Mucosa of descending colon (tissue), 3 donors: ENCODE data around the gene SLC16A4. TPM values are rescaled to one million over a fixed set of nuclear protein-coding genes. Genes with fewer than 3 reads are reported as not detected.
"Not testable (repeated sequence)": the region's sequence is repeated elsewhere in the genome, so short reads cannot be mapped to it uniquely, and the experiment has no call there.

Experiments
- ATAC-seq: fragments of 200-7000 bp; cut with Tn5 transposase; one replicate; pipeline ENCODE4 v1.9.1; 2020; ENCODE audit warnings: mild to moderate bottlenecking, moderate library complexity
- DNase-seq, 3 donors: peaks; one replicate each; pipeline ENCODE4 v3.0.0-alpha.2; 2020
- H3K36me3 ChIP-seq: fragments of 200-600 bp; one replicate; pipeline ENCODE4 v1.8.0; 2021; ENCODE audit warnings: low read depth, mild to moderate bottlenecking
- H3K4me1 ChIP-seq: fragments of 200-600 bp; one replicate; pipeline ENCODE4 v1.8.0; 2021; ENCODE audit warnings: low read depth, mild to moderate bottlenecking
- H3K4me3 ChIP-seq: fragments of 200-600 bp; one replicate; pipeline ENCODE4 v1.8.0; 2021; ENCODE audit warnings: mild to moderate bottlenecking
- H3K9me3 ChIP-seq: fragments of 200-600 bp; one replicate; pipeline ENCODE4 v1.8.0; 2021; ENCODE audit warnings: mild to moderate bottlenecking
- intact Hi-C, 2 donors: fragments of 100-400 bp; cut with DNase I in 1 of 2; cut with micrococcal nuclease in 1 of 2; formaldehyde crosslinking; loops; one replicate each; pipeline versions ENCODE4 v1.11.0 to v1.11.1; 2022; cut with DNase I, micrococcal nuclease
- long read RNA-seq, 2 donors: library from polyadenylated mRNA; unstranded; transcript quantifications; one replicate each; pipeline ENCODE4 v2.0.0, GENCODE V29; 2019 to 2021
- total RNA-seq, 3 donors: library from RNA; stranded (reverse); fragmentation: NEBNext Ultra II Directional in 2 of 3; extraction: Animal tissue kit (Norgen Biotek cat#: 25700) in 2 of 3; gene quantifications; one replicate each; pipeline versions ENCODE4 v1.2.1 to v1.2.4, GENCODE V29; 2021 to 2023
- TF ChIP-seq, protein P1 (sequence below): fragments of 200-600 bp; IDR thresholded peaks from one replicate; pipeline ENCODE4 v1.8.0; 2022; ENCODE audit warnings: antibody characterized with exemption, mild to moderate bottlenecking
- donor health status: DM: no; HTN: no; CAD: no; lungs with moderate emphysema.
- donor health status: DM: no; HTN: no; CAD: no.
- donor health status: DM: no; HTN: yes; CAD: no.

The SLC16A4 gene
- total RNA-seq: 1 to 10 TPM in 2 of 3 donors, under 1 TPM in 1; 0.67 to 4.4 (median 1.8) TPM
- long read RNA-seq, donor 1: 0 reads
- long read RNA-seq, donor 2, partial matches to known transcripts: 1 of 2 reads
- long read RNA-seq, donor 2, other reads (novel, unspliced or antisense): 0 of 2 reads

DNA sequence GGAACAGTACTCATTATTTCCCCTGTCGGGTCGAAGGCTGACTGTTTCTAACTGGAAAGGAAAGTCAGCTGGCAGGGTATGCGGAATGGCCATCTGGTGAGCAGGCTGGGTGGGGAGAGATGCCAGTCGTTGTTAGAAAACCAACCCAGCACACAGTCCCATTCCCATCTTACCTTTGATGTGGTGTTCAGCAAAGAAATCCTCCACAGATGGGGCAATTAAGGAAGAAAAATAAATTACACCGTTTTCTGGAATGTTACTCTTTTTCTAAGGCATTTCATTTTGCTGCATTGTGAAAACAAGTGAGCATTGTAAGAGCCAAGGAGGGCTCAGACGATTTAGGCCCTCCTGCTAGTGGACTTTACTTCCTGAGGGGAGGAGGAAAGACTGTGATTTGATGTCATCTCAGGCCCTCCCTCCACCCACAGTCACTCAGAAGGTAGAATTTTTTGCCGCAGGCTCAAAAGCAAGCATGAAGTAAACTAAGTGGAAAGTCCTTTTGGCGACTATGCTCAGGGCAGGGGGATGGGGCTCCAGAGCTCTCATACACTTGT is at the start of gene SLC16A4:
Gene SLC16A4 (minus strand): TSS at position 335 of the 554 bp plus-strand sequence. CDS start 1,703 bp downstream, outside the sequence.
- Histone ChIP-seq H3K4me3 (no peak within 1 kb of the TSS), H3K4me1 (peaks cover 15% of the 10 kb centered on the region), H3K36me3 (no peaks in the 10 kb centered on the region), H3K9me3 (no peaks in the 10 kb centered on the region)
- DNase-seq (no peak), ATAC-seq (peak; percentile 11)
- intact Hi-C loops: no loop called here
- TF ChIP-seq, protein P1, sequence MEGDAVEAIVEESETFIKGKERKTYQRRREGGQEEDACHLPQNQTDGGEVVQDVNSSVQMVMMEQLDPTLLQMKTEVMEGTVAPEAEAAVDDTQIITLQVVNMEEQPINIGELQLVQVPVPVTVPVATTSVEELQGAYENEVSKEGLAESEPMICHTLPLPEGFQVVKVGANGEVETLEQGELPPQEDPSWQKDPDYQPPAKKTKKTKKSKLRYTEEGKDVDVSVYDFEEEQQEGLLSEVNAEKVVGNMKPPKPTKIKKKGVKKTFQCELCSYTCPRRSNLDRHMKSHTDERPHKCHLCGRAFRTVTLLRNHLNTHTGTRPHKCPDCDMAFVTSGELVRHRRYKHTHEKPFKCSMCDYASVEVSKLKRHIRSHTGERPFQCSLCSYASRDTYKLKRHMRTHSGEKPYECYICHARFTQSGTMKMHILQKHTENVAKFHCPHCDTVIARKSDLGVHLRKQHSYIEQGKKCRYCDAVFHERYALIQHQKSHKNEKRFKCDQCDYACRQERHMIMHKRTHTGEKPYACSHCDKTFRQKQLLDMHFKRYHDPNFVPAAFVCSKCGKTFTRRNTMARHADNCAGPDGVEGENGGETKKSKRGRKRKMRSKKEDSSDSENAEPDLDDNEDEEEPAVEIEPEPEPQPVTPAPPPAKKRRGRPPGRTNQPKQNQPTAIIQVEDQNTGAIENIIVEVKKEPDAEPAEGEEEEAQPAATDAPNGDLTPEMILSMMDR: no peak

DNA sequence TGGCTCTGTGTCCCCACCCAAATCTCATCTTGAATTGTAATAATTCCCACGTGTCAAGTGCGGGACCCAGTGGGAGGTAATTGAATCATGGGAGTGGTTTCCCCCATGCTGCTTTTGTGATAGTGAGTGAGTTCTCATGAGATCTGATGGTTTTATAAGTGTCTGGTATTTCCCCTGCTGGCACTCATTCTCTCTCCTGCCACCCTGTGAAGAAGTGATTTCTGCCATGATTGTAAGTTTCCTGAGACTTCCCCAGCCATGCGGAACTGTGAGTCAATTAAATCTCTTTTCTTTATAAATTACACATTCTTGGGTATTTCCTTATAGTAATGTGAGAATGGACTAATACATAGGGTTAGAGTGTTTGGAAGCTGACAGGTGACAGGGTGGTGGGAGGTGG is 49.0 kb upstream of the SLC16A4 start:
- ATAC-seq, intact Hi-C loops: not testable (repeated sequence)

DNA sequence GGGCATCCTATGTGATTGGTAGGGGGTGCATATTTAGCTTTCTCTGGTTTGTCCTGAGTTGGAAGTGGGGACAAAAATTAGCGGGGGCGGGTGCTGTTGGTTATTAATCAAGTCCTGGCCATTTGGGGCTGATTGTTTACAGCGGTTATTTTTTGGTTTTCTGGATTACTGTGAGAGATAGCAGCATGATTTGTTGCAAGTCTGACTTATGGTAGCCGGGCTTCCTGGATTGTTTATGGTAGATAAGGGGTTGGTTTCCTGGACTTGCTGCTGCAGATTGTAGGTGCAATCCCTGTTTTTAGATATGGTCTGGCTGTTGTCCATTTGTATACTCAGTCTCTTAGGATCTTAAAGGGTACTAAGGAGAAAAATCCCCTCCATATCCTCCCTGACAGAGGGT is 48.1 kb upstream of the SLC16A4 start:
- TF ChIP-seq, protein P1: no peak
- no peak for ATAC-seq

More for the DNA sequence above, 49.0 kb upstream of the SLC16A4 start:
- DNase-seq, H3K4me3 ChIP-seq, H3K4me1 ChIP-seq, H3K9me3 ChIP-seq, H3K36me3 ChIP-seq: not testable (repeated sequence)

DNA sequence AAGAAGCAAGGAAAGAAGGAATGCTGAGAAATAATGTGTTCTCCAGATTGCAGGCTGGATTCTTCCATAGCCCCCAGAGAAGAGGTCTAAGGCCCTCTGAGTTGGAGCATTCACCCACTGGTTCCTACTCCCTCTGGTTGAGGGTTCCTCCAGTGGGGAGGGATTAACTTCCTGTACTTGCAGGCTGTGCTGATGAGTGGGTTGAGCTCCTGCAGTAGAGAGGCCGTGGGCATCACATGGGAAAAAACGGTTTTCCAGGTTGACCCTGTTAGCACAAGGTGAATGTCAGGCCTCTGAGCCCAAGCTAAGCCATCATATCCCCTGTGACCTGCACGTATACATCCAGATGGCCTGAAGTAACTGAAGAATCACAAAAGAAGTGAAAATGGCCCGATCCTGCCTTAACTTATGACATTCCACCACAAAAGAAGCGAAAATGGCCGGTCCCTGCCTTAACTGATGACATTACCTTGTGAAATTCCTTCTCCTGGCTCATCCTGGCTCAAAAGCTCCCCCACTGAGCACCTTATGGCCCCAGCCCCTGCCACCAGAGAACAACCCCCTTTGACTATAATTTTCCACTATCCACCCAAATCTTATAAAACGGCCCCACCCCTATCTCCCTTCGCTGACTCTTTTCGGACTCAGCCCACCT is 46.9 kb upstream of the SLC16A4 start:
- H3K4me3 ChIP-seq, intact Hi-C loops, H3K4me1 ChIP-seq, H3K36me3 ChIP-seq, DNase-seq, ATAC-seq, H3K9me3 ChIP-seq: not testable (repeated sequence)

More for the DNA sequence above, 48.1 kb upstream of the SLC16A4 start:
- Histone ChIP-seq H3K4me1 (no peaks in the 10 kb centered on the region), H3K36me3 (no peaks in the 10 kb centered on the region), H3K4me3 (no peak overlapping the region), H3K9me3 (no peaks in the 10 kb centered on the region)
- intact Hi-C loops: no loop called here
- no peak for DNase-seq

DNA sequence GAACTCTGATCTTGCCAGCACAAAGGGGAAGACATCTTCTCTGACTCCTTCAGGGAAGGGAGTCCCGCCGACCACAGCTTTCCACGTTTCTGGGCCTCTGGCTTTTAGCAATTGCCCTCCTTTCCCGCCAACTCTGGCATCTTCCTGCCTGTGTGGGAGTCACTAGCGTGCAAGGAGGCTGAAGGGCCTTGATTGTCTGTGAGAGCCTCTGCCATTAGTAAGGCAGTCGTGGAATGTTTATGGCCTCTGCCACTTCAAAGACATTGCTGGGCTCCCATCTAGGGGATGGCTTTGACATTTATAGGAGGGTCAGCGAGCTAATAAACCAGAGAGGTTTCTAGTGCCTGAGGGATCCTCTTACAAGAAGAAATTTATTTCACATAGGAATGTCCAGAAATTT is 45.8 kb upstream of the SLC16A4 start:
- TF ChIP-seq, protein P1: no peak
- ATAC-seq: no peak
- intact Hi-C loops: no loop called here

DNA sequence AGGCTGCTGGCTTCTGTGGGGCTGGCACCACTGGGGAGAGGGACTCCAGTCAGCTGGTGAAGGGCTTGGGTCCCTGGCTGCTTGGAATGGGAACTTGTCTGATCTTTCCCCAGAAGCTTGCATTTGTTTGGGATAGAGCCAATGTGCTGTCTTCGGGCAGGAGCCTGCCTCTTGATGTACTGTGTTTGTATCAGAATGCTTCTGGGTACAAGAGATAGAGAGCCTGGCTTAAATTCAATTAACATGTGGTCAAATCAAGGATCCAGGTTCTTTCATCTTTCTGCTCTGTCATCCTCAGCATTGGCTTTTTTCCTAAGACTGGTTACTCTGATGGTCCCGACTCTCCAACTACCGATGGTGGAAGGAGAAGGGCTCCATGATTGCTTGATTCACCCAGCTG is 44.1 kb upstream of the SLC16A4 start:
- TF ChIP-seq, protein P1: no peak
- intact Hi-C loops: no loop called here
- ATAC-seq (no peak), DNase-seq (no peak)
- Histone ChIP-seq H3K9me3 (no peaks in the 10 kb centered on the region), H3K4me3 (no peak overlapping the region), H3K36me3 (no peaks in the 10 kb centered on the region), H3K4me1 (no peaks in the 10 kb centered on the region)

More for the DNA sequence above, 45.8 kb upstream of the SLC16A4 start:
- no peak for DNase-seq
- Histone ChIP-seq H3K9me3 (no peaks in the 10 kb centered on the region), H3K36me3 (no peaks in the 10 kb centered on the region), H3K4me3 (no peak overlapping the region), H3K4me1 (no peaks in the 10 kb centered on the region)
